HG02981 (cell line): ENCODE results near the gene PARP9.
"Not testable (repeated sequence)": the region's sequence is repeated elsewhere in the genome, so short reads cannot be mapped to it uniquely, and the experiment has no call there.

ENCODE experiments used
- ATAC-seq: cut with Tn5 transposase; IDR thresholded peaks from one replicate; pipeline ENCODE4 v1.9.1; 2021; ENCODE audit warnings: mild to moderate bottlenecking, moderate library complexity; ENCODE audit not compliant: unreplicated experiment

PARP9 gene

GRCh38 chr3:122523317-122523716, 40.8 kb downstream of the PARP9 start:
- ATAC-seq = no peak

GRCh38 chr3:122520861-122521260, 43.2 kb downstream of the PARP9 start:
- no peak for ATAC-seq

- ATAC-seq = no peak
Measured at GRCh38 chr3:122519693-122520092, 44.4 kb downstream of the PARP9 start.

GRCh38 chr3:122516846-122517360, 47.2 kb downstream of the PARP9 start:
- no peak for ATAC-seq

GRCh38 chr3:122515870-122516269, 48.2 kb downstream of the PARP9 start:
- no peak for ATAC-seq

- ATAC-seq = no peak
Measured at GRCh38 chr3:122515020-122515468, 49.1 kb downstream of the PARP9 start.

- ATAC-seq = peak; percentile 87
Measured at GRCh38 chr3:122514123-122515019, 49.7 kb downstream of the PARP9 start, which contains the start of gene KPNA1. KPNA1 (minus strand) TSS chr3:122514939; CDS start chr3:122496565, 18,374 bp downstream.

GRCh38 chr3:122513386-122514122, 50.5 kb downstream of the PARP9 start:
- ATAC-seq = no peak

- no peak for ATAC-seq
Measured at GRCh38 chr3:122512284-122512683, 51.8 kb downstream of the PARP9 start.

- no peak for ATAC-seq
Measured at GRCh38 chr3:122510878-122511535, 53.1 kb downstream of the PARP9 start.

- ATAC-seq = not testable (repeated sequence)
Measured at GRCh38 chr3:122508944-122509343, 55.2 kb downstream of the PARP9 start.

GRCh38 chr3:122508135-122508914, 55.8 kb downstream of the PARP9 start:
- no peak for ATAC-seq

- ATAC-seq = no peak
Measured at GRCh38 chr3:122506450-122506849, 57.6 kb downstream of the PARP9 start.

- ATAC-seq = no peak
Measured at GRCh38 chr3:122505676-122506075, 58.4 kb downstream of the PARP9 start.

GRCh38 chr3:122502941-122503340, 61.2 kb downstream of the PARP9 start:
- no peak for ATAC-seq

- ATAC-seq = no peak
Measured at GRCh38 chr3:122502139-122502538, 62.0 kb downstream of the PARP9 start.

- ATAC-seq = not testable (repeated sequence)
Measured at GRCh38 chr3:122500964-122501363, 63.1 kb downstream of the PARP9 start.

- ATAC-seq = no peak
Measured at GRCh38 chr3:122498152-122498551, 65.9 kb downstream of the PARP9 start.

GRCh38 chr3:122497425-122497824, 66.7 kb downstream of the PARP9 start:
- ATAC-seq = peak; percentile 94

- ATAC-seq = no peak
Measured at GRCh38 chr3:122496508-122496907, 67.6 kb downstream of the PARP9 start.
